Lower lobe of right lung (tissue), 2 donors: Measurements from ENCODE around the gene RPS14. TPM values are rescaled to one million over a fixed set of nuclear protein-coding genes. Genes with fewer than 3 reads are reported as not detected.

ENCODE experiments used
- ATAC-seq, 2 donors: fragments of 200-7000 bp; cut with Tn5 transposase; one replicate each; pipeline ENCODE4 v1.9.1; 2020 to 2022; ENCODE audit warnings: mild to moderate bottlenecking in 2 of 2, moderate library complexity in 2 of 2
- DNase-seq: peaks from one replicate; pipeline ENCODE4 v3.0.0-alpha.2; 2020
- H3K27ac ChIP-seq: fragments of 200-600 bp; one replicate; pipeline ENCODE4 v1.8.0; 2022
- H3K27me3 ChIP-seq: fragments of 200-600 bp; one replicate; pipeline ENCODE4 v1.8.0; 2022; ENCODE audit warnings: low read depth
- H3K36me3 ChIP-seq: fragments of 200-600 bp; one replicate; pipeline ENCODE4 v1.8.0; 2022; ENCODE audit warnings: mild to moderate bottlenecking
- H3K4me1 ChIP-seq: fragments of 200-600 bp; one replicate; pipeline ENCODE4 v1.8.0; 2022
- H3K4me3 ChIP-seq: fragments of 200-600 bp; one replicate; pipeline ENCODE4 v1.8.0; 2022; ENCODE audit warnings: mild to moderate bottlenecking
- H3K9me3 ChIP-seq: fragments of 200-600 bp; one replicate; pipeline ENCODE4 v1.8.0; 2022
- intact Hi-C: fragments of 100-400 bp; cut with DNase I; formaldehyde crosslinking; loops from one replicate; pipeline ENCODE4 v1.11.0; 2022
- total RNA-seq: library from RNA; stranded (reverse); fragmentation: NEBNext Ultra II Directional; extraction: Animal tissue kit (Norgen Biotek cat#: 25700); gene quantifications from one replicate; pipeline ENCODE4 v1.2.1, GENCODE V29; 2021
- TF ChIP-seq, protein P1 (sequence below): fragments of 200-600 bp; IDR thresholded peaks from one replicate; pipeline ENCODE4 v1.8.0; 2022; ENCODE audit warnings: antibody characterized with exemption, mild to moderate bottlenecking
- donor health status: DM: no; HTN: yes; CAD: no; lungs with severe emphysema.

Gene RPS14
- total RNA-seq, 1 donor from 2014 or later: 1,651 TPM

DNA sequence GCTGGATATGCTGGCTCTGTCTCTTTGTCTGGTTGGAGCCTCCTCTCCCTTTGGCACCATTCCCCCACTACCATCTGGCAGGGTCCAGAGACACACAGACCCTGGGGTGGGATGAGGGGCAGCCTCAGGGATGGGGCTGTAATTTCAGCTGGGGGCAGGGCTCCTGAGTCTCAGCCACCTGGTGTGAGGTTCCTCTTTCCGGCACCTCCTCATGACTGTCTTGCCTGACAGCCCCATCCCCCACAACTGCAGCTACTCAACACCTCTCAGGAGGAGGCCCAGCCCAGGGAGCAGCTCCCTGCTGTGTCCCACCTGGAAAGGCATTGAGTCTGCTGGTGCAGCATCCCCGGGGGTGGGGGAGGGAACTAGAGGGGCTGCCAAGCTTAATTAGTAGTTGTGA lies 11.7 kb upstream of the RPS14 start:
- no peaks in the 10 kb centered on the region for H3K27me3 ChIP-seq
- no peak overlapping the region for H3K27ac ChIP-seq
- H3K36me3 ChIP-seq: no peaks in the 10 kb centered on the region
- H3K4me3 ChIP-seq: no peak overlapping the region
- ATAC-seq (no peak), DNase-seq (peak; percentile 53)
- H3K4me1 ChIP-seq: peaks cover 24% of the 10 kb centered on the region
- TF ChIP-seq, protein P1, sequence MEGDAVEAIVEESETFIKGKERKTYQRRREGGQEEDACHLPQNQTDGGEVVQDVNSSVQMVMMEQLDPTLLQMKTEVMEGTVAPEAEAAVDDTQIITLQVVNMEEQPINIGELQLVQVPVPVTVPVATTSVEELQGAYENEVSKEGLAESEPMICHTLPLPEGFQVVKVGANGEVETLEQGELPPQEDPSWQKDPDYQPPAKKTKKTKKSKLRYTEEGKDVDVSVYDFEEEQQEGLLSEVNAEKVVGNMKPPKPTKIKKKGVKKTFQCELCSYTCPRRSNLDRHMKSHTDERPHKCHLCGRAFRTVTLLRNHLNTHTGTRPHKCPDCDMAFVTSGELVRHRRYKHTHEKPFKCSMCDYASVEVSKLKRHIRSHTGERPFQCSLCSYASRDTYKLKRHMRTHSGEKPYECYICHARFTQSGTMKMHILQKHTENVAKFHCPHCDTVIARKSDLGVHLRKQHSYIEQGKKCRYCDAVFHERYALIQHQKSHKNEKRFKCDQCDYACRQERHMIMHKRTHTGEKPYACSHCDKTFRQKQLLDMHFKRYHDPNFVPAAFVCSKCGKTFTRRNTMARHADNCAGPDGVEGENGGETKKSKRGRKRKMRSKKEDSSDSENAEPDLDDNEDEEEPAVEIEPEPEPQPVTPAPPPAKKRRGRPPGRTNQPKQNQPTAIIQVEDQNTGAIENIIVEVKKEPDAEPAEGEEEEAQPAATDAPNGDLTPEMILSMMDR: no peak
- intact Hi-C loops: no loop called here
- no peaks in the 10 kb centered on the region for H3K9me3 ChIP-seq

DNA sequence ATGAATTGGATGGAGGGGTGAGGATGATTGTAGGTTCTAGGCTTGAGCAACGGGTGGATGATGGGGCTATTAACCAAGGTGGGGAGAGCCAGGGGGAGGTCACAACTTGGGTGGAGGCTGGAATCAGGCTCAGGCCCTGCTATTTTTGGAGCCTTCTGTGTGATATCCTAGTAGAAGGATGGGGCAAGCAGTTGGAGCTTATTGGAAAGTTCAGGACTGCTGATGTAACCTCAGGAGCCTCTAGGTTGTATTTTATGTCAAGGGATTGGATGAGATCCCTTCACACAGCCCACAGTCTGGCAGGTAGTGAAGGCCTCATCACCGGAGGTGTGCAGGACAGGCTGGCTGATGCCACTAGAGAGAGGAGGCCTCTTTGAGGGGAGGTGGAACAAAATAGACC lies 11.2 kb upstream of the RPS14 start:
- DNase-seq (no peak), ATAC-seq (no peak)
- H3K27me3 ChIP-seq: no peaks in the 10 kb centered on the region
- H3K4me3 ChIP-seq: no peak overlapping the region
- TF ChIP-seq, protein P1: no peak
- intact Hi-C loops: no loop called here
- no peaks in the 10 kb centered on the region for H3K9me3 ChIP-seq
- no peaks in the 10 kb centered on the region for H3K36me3 ChIP-seq
- H3K27ac ChIP-seq: no peak overlapping the region
- peaks cover 22% of the 10 kb centered on the region for H3K4me1 ChIP-seq

DNA sequence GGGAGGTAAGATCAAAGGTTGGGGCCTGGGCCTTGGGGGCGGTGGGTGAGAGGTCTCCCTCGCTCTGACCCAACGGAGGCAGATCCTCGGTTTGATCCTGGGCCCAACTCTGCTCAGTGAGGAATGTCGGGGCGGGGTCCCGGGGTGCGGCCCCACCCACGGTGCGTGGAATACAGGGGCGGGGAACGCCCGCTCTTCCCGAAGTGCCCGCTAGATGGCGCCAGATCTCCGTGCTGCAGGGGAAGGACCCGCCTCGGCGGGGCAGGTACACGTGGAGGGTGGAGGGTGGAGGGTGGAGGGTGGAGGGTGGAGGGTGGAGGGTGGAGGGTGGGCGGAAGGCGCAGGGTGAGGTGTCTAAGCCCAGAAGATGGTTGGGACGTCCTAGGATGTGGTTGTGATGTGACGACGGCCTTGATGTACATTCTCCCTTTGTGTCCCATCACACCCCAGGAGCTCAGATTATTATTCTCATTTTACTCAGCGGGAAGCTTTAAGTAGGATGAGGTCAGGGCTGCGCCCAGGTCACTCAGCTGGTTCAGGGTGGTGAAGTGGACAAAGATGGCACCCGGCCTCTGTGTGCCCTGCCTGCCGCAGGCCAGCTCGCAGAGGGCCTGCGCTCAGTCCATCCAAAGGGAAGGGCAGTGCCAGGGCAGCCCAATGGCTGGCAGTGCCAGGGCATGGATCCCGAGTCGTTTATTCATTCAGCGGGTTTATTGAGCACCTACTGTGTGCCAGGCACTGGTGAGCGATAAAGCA lies 9.4 kb upstream of the RPS14 start:
- ATAC-seq (peak; percentile 95 to 97), DNase-seq (peak; percentile 88)
- no peak overlapping the region for H3K4me3 ChIP-seq
- TF ChIP-seq, protein P1: peak; percentile 86
- H3K27ac ChIP-seq: no peak overlapping the region
- H3K9me3 ChIP-seq: no peaks in the 10 kb centered on the region
- peaks cover 4% of the 10 kb centered on the region for H3K4me1 ChIP-seq
- intact Hi-C loops: no loop called here
- H3K36me3 ChIP-seq: no peaks in the 10 kb centered on the region
- no peaks in the 10 kb centered on the region for H3K27me3 ChIP-seq

DNA sequence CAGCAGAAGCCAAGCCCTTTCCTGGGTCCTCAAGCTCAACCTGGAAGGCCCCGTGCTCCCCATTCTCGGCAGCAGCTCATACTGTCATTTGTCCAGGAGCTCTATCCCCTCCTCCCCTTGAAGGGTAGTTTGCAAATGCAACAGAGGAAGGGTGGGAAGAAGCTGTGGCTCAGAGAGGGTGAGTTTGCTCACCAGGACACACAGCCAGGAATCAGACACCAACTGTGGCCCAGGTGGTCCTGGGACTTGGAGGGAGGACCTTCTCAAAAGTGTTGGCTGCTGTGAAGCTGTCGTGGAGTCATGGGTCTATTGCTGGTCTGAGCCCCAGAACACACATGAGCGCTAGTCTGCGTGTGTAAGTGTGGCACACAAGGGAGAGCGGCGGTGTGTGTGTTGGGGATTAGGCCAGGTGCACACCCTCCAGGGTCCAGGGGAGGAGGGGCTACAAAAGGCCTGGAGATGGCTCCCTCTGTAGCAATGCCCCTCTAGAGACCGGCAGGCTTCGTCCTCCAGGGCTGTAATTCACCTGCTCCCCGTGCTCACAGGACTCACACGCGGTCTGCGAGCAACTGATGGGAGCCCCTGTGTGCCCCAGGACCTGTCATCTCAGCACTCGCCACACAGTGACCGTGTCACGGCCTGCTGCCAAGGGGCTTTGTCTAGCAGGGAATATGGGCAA lies 8.2 kb upstream of the RPS14 start:
- intact Hi-C loops: no loop called here
- H3K36me3 ChIP-seq: no peaks in the 10 kb centered on the region
- H3K9me3 ChIP-seq: no peaks in the 10 kb centered on the region
- DNase-seq (no peak), ATAC-seq (peak in 1 of 2 donors; percentile 3)
- TF ChIP-seq, protein P1: no peak
- no peak overlapping the region for H3K4me3 ChIP-seq
- H3K27ac ChIP-seq: no peak overlapping the region
- peaks cover 4% of the 10 kb centered on the region for H3K4me1 ChIP-seq
- H3K27me3 ChIP-seq: no peaks in the 10 kb centered on the region

DNA sequence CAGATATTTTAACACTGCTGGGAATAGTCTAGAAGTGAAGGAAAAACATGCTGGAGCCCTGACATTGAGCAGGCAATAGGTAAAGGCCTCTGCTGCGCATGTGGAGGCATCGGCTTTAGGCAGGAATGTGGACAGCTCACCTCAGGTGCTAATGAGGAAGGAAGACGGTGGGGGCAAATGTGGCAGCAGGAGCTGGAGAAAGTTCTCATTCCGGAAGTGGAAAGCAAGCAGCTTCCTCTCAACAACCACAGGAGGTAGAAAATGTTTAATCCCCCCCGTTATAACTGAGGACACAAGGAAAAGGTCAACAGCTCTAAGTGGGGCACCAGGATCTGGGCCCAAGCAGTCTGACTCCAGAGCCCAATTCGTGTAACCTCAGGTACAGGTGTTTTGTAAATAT lies 7.6 kb upstream of the RPS14 start:
- ATAC-seq: no peak
- no peaks in the 10 kb centered on the region for H3K9me3 ChIP-seq
- H3K27me3 ChIP-seq: no peaks in the 10 kb centered on the region
- no peak for DNase-seq
- TF ChIP-seq, protein P1: no peak
- no peak overlapping the region for H3K27ac ChIP-seq
- intact Hi-C loops: no loop called here
- no peaks in the 10 kb centered on the region for H3K36me3 ChIP-seq
- H3K4me1 ChIP-seq: peaks cover 4% of the 10 kb centered on the region
- no peak overlapping the region for H3K4me3 ChIP-seq
